ENCODE results near the gene ZFYVE27. TPM values are rescaled to one million over a fixed set of nuclear protein-coding genes. Genes with fewer than 3 reads are reported as not detected.

The ZFYVE27 gene
- total and polyA plus RNA-seq, 8 donors: 20.6 to 35.5 (median 27.5) TPM

DNA sequence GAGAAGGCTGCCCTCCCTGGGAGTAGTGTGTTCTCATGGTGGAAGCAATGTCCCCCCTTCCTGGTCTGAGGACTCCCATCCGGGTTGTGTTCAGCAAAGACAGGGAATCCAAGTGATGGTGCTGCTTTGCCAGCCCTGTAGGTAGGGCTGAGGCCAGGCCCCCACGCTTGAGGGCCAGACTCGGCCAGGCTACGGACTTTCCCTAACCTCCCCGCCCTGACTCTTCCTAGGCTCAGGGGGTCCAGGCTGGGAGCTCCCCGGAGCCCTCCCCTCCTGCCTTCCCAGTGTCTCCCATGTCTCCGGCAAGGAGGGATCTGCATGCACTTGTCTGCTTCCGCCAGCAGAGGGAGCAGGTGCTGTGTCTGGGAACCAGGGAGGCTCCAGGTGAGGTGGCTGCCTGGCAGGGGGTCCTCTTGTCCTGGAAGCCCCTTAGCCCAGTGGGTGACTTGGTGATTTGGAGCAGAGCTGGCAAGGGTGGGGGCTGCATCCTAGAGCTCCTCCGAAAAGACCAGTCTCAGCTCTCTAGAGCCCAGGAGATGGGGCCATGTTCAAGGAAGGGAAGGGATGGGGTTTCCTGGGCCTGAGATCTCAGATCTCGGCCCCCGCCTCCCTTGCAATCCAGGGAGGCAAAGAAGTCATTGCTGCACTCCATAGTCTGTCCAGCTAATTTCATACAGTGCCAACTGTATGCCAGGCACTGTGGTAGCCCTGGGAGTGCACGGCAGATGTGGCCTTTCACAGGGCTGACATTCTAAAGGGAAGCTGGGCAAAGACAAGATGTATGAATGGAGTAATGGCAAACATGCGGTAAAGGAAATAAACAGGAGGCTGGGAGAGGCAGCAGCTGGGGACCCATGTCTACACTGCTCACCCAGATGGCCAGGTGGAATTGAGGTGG lies 55.1 kb downstream of the ZFYVE27 start:
- Histone ChIP-seq H3K27me3 (peaks cover 0 to 36% of the 10 kb centered on the region in 2 donors), H3K4me1 (peaks cover 0 to 9% of the 10 kb centered on the region in 2 donors), H3K27ac (no peak overlapping the region), H3K36me3 (no peaks in the 10 kb centered on the region), H3K4me3 (no peak overlapping the region), H3K9me3 (no peaks in the 10 kb centered on the region)
- TF ChIP-seq, protein P1, sequence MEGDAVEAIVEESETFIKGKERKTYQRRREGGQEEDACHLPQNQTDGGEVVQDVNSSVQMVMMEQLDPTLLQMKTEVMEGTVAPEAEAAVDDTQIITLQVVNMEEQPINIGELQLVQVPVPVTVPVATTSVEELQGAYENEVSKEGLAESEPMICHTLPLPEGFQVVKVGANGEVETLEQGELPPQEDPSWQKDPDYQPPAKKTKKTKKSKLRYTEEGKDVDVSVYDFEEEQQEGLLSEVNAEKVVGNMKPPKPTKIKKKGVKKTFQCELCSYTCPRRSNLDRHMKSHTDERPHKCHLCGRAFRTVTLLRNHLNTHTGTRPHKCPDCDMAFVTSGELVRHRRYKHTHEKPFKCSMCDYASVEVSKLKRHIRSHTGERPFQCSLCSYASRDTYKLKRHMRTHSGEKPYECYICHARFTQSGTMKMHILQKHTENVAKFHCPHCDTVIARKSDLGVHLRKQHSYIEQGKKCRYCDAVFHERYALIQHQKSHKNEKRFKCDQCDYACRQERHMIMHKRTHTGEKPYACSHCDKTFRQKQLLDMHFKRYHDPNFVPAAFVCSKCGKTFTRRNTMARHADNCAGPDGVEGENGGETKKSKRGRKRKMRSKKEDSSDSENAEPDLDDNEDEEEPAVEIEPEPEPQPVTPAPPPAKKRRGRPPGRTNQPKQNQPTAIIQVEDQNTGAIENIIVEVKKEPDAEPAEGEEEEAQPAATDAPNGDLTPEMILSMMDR (IDR thresholded peaks at IDR 0.05): peak; percentile 89 to 92
- ATAC-seq (peak; percentile 72), DNase-seq (peak in 3 of 4 donors; percentile 60 to 85 (median 62))
- intact Hi-C loops (cut with DNase I): no loop called here

DNA sequence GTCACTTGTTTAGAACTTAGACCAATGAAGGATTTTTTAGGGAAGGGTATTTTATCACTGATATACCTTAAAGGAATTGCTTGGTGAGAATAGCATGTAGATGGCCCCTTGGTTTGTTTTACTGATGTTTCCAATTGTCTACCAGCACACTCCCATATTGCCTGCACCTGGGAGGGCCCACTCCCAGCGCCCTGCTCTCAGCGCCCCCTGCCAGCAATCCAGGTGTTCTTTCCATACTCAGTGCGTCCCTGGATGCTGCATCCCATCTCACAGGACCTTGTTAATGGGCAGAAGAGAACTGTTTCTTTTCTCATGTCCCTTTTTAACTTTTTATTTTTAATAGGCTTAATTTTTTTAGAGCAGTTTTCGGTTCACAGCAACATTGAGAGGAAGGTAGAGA lies 59.0 kb downstream of the ZFYVE27 start:
- Histone ChIP-seq H3K4me1 (no peaks in the 10 kb centered on the region), H3K4me3 (no peak overlapping the region), H3K36me3 (no peaks in the 10 kb centered on the region), H3K27ac (no peak overlapping the region), H3K9me3 (peaks cover 0 to 7% of the 10 kb centered on the region in 2 donors), H3K27me3 (peaks cover 0 to 43% of the 10 kb centered on the region in 2 donors)
- DNase-seq: no peak
- intact Hi-C loops (cut with DNase I): no loop called here
- TF ChIP-seq, protein P1 (IDR thresholded peaks at IDR 0.05): no peak
- ATAC-seq: no peak

DNA sequence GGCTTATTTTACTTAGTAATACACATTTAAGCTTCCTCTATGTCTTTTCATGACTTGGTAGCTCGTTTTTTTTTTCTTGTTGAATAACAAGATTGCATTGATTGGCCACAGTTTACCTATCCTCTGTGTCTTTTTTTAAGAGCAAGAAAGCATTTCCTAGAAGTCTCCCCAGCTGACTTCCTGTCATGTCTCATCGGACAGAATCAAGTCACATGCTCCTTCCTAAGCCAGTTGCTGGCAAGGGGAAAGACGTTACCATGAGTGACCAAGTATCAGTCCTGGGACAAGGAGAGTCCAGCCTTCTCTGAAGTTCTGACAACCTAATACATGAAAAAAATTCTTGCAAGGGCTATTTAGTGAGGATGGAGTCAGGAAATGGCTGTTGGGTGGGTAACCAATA lies 59.7 kb downstream of the ZFYVE27 start:
- Histone ChIP-seq H3K36me3 (no peaks in the 10 kb centered on the region), H3K4me1 (no peaks in the 10 kb centered on the region), H3K27me3 (peaks cover 0 to 43% of the 10 kb centered on the region in 2 donors), H3K27ac (no peak overlapping the region), H3K4me3 (no peak overlapping the region), H3K9me3 (peaks cover 0 to 7% of the 10 kb centered on the region in 2 donors)
- ATAC-seq: no peak
- no peak for DNase-seq
- TF ChIP-seq, protein P1 (IDR thresholded peaks at IDR 0.05): no peak
- intact Hi-C loops (cut with DNase I): no loop called here

DNA sequence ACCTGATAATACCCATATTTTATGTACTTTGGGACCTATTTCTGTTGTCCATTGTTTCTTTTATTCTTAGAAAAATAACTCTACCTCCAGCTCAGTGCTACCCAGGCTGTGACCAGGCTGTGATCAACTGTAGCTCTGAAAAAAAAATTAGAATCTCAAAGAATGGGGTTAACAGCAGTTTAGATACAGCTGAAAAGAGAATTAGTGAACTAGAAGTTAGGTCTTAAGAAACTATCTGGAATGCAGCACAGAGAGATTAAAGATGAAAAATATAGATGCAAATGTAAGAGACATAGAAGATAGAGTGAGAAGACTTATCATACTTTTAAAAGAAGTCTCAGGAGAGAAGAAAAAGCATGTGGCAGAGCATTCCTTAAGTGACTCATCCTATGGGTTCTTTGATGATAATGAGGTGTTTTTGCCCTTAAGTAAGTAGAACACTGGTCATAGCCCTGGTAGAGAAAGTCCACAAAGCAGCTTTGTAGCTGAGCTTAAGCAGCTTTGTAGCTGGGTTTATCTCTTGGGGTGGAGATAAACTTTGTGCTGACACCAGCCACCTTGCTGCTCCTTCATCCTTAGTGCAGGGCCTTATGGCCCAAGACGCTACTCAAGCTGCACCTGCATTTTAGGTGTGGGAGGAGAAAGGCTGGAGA lies 62.2 kb downstream of the ZFYVE27 start:
- H3K4me1 ChIP-seq: no peaks in the 10 kb centered on the region
- ATAC-seq: no peak
- DNase-seq: no peak
- H3K27me3 ChIP-seq: peaks cover 0 to 44% of the 10 kb centered on the region in 2 donors
- peaks cover 0 to 7% of the 10 kb centered on the region in 2 donors for H3K9me3 ChIP-seq
- no peak overlapping the region for H3K27ac ChIP-seq
- intact Hi-C loops (cut with DNase I): no loop called here
- no peaks in the 10 kb centered on the region for H3K36me3 ChIP-seq
- TF ChIP-seq, protein P1 (IDR thresholded peaks at IDR 0.05): no peak
- no peak overlapping the region for H3K4me3 ChIP-seq

DNA sequence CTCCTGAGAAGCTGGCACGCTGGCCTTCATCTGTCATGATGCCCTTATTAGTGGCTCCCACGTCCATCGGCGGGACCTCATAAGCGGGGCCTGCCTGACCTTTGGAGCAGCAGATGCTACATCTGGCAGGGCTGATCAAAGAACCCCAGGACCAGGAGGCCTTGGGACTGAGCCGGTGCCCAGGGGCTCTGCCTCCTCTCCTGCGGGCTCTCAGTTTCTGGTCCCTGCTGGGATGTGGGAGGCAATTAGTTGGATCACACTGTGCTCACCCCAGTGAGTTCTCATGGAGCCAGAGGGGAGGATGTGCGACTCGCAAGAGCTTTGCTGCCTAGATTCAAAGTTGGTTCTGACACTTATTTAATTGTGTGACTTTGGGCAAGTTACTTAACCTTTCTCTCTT lies 63.5 kb downstream of the ZFYVE27 start:
- intact Hi-C loops (cut with DNase I): no loop called here
- no peak for ATAC-seq
- no peaks in the 10 kb centered on the region for H3K4me1 ChIP-seq
- H3K27ac ChIP-seq: no peak overlapping the region
- no peaks in the 10 kb centered on the region for H3K36me3 ChIP-seq
- H3K27me3 ChIP-seq: peaks cover 0 to 44% of the 10 kb centered on the region in 2 donors
- TF ChIP-seq, protein P1 (IDR thresholded peaks at IDR 0.05): no peak
- no peak overlapping the region for H3K4me3 ChIP-seq
- peaks cover 0 to 7% of the 10 kb centered on the region in 2 donors for H3K9me3 ChIP-seq
- DNase-seq: no peak

Data from left lung (tissue), 10 donors.